Breast epithelium (tissue), 4 donors: Measurements from ENCODE around the gene C1orf87. TPM values are rescaled to one million over a fixed set of nuclear protein-coding genes. Genes with fewer than 3 reads are reported as not detected.

Experiments used
- DNase-seq, 2 donors: peaks; one replicate each; pipeline ENCODE4 v3.0.0-alpha.2; 2019; ENCODE audit warnings: low spot score in 2 of 2
- H3K27ac ChIP-seq, 2 donors: fragments of 200-600 bp; sonication (generic) in 1 of 2; one replicate each; pipeline ENCODE4 v1.5.1; 2016 to 2019; ENCODE audit warnings: mild to moderate bottlenecking in 1 of 2
- H3K27me3 ChIP-seq, 2 donors: fragments of 200-600 bp; sonication (generic) in 1 of 2; one replicate each; pipeline versions ENCODE4 v1.5.1 to v1.6.0; 2017 to 2019; ENCODE audit warnings: control low read depth in 1 of 2, mild to moderate bottlenecking in 1 of 2
- H3K36me3 ChIP-seq: fragments of 200-600 bp; one replicate; pipeline ENCODE4 v1.5.1; 2019
- H3K4me1 ChIP-seq, 2 donors: fragments of 200-600 bp; sonication (generic); one replicate each; pipeline ENCODE4 v1.5.1; 2016 to 2019; ENCODE audit warnings: control low read depth in 1 of 2
- H3K4me3 ChIP-seq, 3 donors: fragments of 200-600 bp; sonication (generic); 1 replicate in 2 of 3; 2 replicates in 1 of 3; pipeline ENCODE4 v1.5.1; 2016 to 2019; ENCODE audit warnings: mild to moderate bottlenecking in 3 of 3, moderate library complexity in 2 of 3
- H3K9me3 ChIP-seq, 2 donors: fragments of 200-600 bp; sonication (generic) in 1 of 2; one replicate each; pipeline ENCODE4 v1.5.1; 2016 to 2019; ENCODE audit warnings: control low read depth in 1 of 2
- CTCF ChIP-seq, 3 donors: fragments of 450-650 bp; IDR thresholded peaks; one replicate each; pipeline ENCODE4 v1.5.1; 2016 to 2017; ENCODE audit warnings: antibody characterized with exemption in 3 of 3, mild to moderate bottlenecking in 3 of 3, moderate library complexity in 3 of 3
- POLR2A ChIP-seq: fragments of 450-650 bp; IDR thresholded peaks from one replicate; pipeline ENCODE4 v1.6.1; 2016; ENCODE audit warnings: antibody characterized with exemption, mild to moderate bottlenecking, moderate library complexity
- POLR2AphosphoS5 ChIP-seq, 3 donors: sonication (generic); formaldehyde crosslinking; IDR thresholded peaks; one replicate each; pipeline ENCODE4 v1.6.1; 2017; ENCODE audit warnings: antibody characterized with exemption in 3 of 3
- intact Hi-C: fragments of 100-400 bp; cut with DNase I; formaldehyde crosslinking; loops from one replicate; pipeline ENCODE4 v1.15.1; 2023; ENCODE audit warnings: low total_unique reads
- total RNA-seq, 3 donors: library from RNA; depleted of rRNA; stranded (reverse); fragments of >200 nt; gene quantifications; one replicate each; pipeline ENCODE4 v1.1.0, GENCODE V29; 2016

Gene C1orf87
- total RNA-seq, 3 donors from 2014 or later: not detected

- no peaks in the 10 kb centered on the region for H3K4me1 ChIP-seq
- intact Hi-C loops: no loop called here
- no peaks in the 10 kb centered on the region for H3K9me3 ChIP-seq
- no peak overlapping the region for H3K27ac ChIP-seq
- no peak for DNase-seq
- H3K27me3 ChIP-seq: no peaks in the 10 kb centered on the region
- TF ChIP-seq CTCF (IDR thresholded peaks at IDR 0.05) (no peak), POLR2A (no peak), POLR2AphosphoS5 (IDR thresholded peaks at IDR 0.05) (no peak)
- no peak overlapping the region for H3K4me3 ChIP-seq
- H3K36me3 ChIP-seq: no peaks in the 10 kb centered on the region
These were observed 48.0 kb downstream of the C1orf87 start for GRCh38 chr1:60025552-60025951.

- no peaks in the 10 kb centered on the region for H3K4me1 ChIP-seq
- H3K4me3 ChIP-seq: no peak overlapping the region
- intact Hi-C loops: no loop called here
- no peak for TF ChIP-seq CTCF (IDR thresholded peaks at IDR 0.05)
- no peak for TF ChIP-seq POLR2AphosphoS5 (IDR thresholded peaks at IDR 0.05)
- no peak for TF ChIP-seq POLR2A
- no peaks in the 10 kb centered on the region for H3K27me3 ChIP-seq
- no peak for DNase-seq
- peaks cover 0 to 5% of the 10 kb centered on the region in 2 donors for H3K9me3 ChIP-seq
- no peaks in the 10 kb centered on the region for H3K36me3 ChIP-seq
- no peak overlapping the region for H3K27ac ChIP-seq
These were observed 55.9 kb downstream of the C1orf87 start for GRCh38 chr1:60017508-60018205.

GRCh38 chr1:60010690-60011089 is 62.9 kb downstream of the C1orf87 start:
- H3K27ac ChIP-seq: no peak overlapping the region

GRCh38 chr1:60008500-60008899 is 65.1 kb downstream of the C1orf87 start:
- H3K36me3 ChIP-seq: no peaks in the 10 kb centered on the region
- no peaks in the 10 kb centered on the region for H3K27me3 ChIP-seq
- intact Hi-C loops: no loop called here
- DNase-seq: no peak
- no peaks in the 10 kb centered on the region for H3K9me3 ChIP-seq
- TF ChIP-seq POLR2AphosphoS5 (IDR thresholded peaks at IDR 0.05) (no peak), POLR2A (no peak), CTCF (IDR thresholded peaks at IDR 0.05) (no peak)
- no peak overlapping the region for H3K27ac ChIP-seq
- no peaks in the 10 kb centered on the region for H3K4me1 ChIP-seq
- H3K4me3 ChIP-seq: no peak overlapping the region

More at GRCh38 chr1:60010690-60011089, 62.9 kb downstream of the C1orf87 start:
- no peaks in the 10 kb centered on the region for H3K9me3 ChIP-seq
- intact Hi-C loops: no loop called here
- no peaks in the 10 kb centered on the region for H3K36me3 ChIP-seq
- no peak for DNase-seq
- no peaks in the 10 kb centered on the region for H3K27me3 ChIP-seq
- no peak overlapping the region for H3K4me3 ChIP-seq
- no peaks in the 10 kb centered on the region for H3K4me1 ChIP-seq
- no peak for TF ChIP-seq POLR2A
- no peak for TF ChIP-seq CTCF (IDR thresholded peaks at IDR 0.05)
- TF ChIP-seq POLR2AphosphoS5 (IDR thresholded peaks at IDR 0.05): no peak

- TF ChIP-seq CTCF (IDR thresholded peaks at IDR 0.05): no peak
- Histone ChIP-seq H3K4me3 (no peak overlapping the region), H3K4me1 (no peaks in the 10 kb centered on the region), H3K27me3 (no peaks in the 10 kb centered on the region), H3K36me3 (no peaks in the 10 kb centered on the region), H3K9me3 (no peaks in the 10 kb centered on the region), H3K27ac (no peak overlapping the region)
- DNase-seq: no peak
- intact Hi-C loops: no loop called here
These were observed 72.9 kb downstream of the C1orf87 start for GRCh38 chr1:60000625-60001024.
